GM11168 (cell line): ENCODE results near the gene RBFOX2.

Experiments used
- in situ Hi-C: fragments of 300-500 bp; cut with MboI; formaldehyde crosslinking; loops from one replicate; pipeline ENCODE4 v1.12.0; 2022; ENCODE audit warnings: low sequenced_read_pairs; ENCODE audit not compliant: unreplicated experiment

Gene RBFOX2

DNA sequence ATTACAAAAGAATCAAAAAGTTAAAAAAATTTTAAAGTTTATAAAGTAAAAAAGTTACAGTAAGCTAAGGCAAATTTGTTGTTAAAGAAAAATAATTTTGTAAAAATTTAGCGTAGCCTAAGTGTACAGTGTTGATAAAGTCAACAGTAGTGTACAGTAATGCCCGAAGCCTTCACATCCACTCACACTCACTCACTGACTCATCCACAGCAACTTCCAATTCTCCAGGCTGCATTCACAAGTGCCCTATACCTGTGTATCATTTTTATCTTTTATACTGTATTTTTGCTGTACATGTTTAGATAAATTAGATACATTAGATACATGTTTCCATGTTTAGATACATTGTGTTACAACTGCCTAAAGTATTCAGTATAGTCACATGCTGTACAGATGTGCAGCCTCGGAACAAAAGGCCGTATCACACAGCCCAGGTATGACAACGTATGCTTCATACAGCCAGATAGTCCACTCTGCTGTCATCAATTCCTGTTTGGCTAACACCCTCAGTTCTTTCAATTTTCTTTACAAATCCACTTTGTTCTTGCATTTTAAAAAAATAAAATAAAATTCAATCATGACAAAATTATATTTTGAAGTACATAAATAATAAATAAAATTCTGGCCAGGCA is 80.7 kb downstream of the RBFOX2 start:
- in situ Hi-C loops: no loop called here

DNA sequence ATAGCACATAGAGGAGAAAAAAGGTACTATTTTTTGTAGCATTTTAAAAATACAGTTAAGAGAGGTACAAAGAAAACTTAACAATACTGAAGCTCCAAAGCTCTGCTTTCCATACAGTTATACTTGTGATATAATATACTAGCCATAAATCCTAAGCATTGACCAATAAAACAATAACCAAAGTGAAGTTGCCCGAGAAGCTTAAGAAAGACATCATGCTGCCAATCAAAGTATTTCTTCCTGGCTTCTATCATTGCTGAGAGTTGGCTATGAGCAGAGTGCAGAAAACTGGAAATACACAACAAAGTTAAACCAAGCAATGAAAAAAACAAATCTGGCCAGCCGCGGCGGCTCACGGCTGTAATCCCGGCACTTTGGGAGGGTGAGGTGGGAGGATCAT is 84.2 kb downstream of the RBFOX2 start:
- in situ Hi-C loops: no loop called here

DNA sequence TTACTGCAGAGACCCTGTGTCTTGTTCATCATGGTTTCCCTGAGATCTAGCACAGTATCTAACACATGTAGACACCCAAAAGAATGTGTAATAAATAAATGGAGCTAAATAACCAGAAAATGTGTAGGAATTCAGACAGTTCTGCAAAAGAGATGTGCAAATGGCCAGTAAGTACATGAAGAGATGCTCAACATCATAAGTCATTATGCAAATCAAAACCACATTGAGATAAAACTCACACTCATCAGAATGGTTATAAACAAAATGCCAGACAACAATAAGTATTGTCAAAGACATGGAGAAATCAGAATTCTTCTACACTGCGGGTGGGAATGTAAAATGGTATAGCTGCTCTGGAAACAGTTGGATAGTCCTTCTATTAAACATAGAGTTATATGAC is 88.5 kb downstream of the RBFOX2 start:
- in situ Hi-C loops: no loop called here

DNA sequence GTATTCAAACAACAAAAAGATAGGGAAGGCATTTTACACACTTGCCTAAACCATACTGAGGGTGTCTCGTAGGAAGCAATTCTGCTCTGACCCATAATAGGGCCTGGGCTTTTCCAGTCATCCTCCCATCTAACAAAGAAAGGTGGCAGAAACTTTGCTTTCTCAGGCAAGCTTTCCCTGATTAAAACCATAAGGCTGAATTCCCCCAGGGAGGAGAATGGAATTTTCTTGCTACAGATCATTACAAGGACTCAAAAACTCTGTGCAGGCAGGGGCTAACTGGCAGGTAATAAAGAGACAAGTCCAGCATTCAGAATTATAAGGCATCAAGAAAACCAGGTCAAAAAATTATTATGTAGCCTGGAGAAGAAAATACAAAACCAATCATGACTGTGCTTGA is 90.4 kb downstream of the RBFOX2 start:
- in situ Hi-C loops: no loop called here

DNA sequence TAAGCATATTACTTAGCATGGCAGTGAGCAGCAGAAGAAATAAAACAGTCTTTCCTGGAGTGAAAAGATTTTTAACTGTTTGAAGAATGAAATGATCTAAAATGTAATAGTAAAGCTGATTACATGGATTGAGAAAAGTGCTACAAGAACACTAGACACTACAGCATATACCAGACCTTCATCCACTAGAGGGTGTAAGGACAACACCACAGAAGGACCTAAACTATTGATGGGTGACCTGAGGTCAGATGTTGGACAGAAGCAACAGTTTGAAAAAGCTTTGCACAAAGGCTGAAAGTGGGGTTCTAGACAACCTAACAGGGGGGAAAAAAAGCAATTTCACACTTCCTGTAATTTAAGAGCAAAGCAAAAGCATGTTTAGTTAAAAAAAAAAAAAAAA is 97.7 kb downstream of the RBFOX2 start:
- in situ Hi-C loops: no loop called here

DNA sequence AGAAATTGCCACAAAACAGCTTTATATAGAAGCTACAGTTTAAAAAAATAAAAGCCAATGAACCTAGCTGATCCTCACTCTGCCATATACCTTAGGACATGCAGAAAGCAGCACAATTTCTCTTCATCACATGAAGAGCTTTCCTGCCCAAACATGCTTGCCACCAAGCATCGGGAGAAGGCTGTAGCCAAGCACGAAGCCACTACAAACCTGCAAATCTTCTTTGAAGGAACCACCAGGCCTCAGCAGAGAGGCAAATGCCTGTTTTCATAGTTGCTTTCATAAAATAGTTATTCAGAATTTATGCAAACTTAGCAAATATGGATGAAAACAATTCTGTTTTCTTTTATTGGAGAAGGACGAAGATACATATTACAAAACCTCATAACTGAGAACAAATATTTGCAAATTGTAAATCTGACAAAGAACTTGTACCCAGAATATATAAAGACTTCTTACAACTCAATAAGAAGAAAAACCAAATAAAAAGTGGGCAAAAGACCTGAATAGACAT is 100.3 kb downstream of the RBFOX2 start:
- in situ Hi-C loops: loop anchor here (10.0 kb wide), 2 partner anchors 194 to 196 kb away; no protein-coding TSS in a partner anchor

DNA sequence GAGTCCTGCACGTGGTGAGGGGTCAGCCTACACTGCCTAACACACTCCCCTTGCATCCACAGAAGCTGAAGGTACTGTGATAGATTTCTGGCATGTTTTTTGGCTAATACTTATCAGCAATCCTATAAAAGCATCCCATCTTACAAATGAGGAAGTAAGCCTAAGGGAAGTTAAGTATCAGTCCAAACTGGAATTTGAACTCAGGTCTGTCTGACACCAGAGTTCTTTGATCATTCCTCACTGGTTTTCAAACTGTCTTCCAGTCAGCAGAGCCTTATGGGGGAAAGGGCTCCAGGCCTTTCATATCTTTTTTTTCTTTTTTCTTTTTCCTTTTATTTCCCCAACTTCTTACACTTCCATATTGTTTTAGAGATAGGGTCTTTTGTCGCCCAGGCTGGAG is 105.6 kb downstream of the RBFOX2 start:
- in situ Hi-C loops: loop anchor here (10.0 kb wide), 2 partner anchors 188 to 202 kb away; no protein-coding TSS in a partner anchor

DNA sequence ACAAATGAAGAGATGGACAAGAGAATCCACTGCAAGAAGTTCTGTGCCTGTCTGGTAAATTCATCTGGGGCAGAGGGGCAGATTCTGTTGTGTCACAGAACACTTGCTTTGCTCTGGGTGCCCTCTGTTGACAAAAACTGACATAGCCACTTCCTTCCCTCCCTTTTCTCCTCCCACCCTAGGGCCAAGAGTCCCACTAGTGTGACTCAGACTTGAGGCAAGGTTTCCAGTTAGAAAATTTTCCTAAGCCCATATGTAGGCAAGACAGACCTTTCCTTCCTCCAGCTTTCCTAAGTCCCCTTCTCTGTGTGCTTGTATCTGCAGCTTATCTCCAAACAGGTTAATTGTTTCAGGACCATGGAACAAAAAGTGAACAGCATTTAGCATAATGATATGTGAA is 106.8 kb downstream of the RBFOX2 start:
- in situ Hi-C loops: loop anchor here (10.0 kb wide), 2 partner anchors 187 to 203 kb away; no protein-coding TSS in a partner anchor

DNA sequence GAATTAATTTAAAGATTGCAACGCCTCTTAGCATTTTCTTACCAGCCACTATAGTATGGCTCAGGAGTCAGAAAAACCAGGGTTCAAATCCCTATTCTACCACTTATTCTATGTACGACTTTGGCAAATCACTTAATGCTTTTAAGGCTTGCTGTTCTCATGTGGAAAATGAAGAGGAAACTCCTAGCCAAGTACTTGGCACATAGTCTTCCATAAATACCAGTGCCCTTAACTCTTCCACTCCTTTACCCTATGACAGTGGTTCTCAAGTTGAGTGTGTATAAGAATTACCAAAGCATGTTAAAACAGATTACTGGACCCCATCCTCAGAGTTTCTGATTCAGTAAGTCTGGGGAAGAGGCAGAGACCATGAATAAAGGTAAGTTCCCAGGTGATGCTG is 107.6 kb downstream of the RBFOX2 start:
- in situ Hi-C loops: loop anchor here (10.0 kb wide), 2 partner anchors 186 to 204 kb away; no protein-coding TSS in a partner anchor

DNA sequence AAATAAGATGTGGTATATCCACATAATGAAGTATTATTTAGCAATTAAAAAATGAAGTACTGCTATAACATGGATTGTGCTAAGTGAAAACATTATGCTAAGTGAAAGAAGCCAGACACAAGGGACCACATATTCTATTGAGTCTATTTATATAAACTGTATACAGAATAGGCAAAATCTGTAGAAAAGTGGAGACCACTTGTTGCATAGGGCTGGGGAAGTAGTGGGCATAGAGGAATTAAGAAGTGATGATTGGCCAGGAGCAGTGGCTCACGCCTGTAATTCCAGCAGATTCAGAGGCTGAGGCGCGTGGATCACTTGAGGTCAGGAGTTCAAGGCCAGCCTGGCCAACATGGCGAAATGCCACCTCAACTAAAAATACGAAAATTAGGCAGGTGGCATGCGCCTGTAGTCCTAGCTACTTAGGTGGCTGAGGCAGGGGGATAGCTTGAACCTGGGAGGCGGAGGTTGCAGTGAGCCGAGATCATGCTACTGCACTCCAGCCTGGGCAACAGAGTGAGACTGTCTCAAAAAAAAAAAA is 109.6 kb downstream of the RBFOX2 start:
- in situ Hi-C loops: loop anchor here (5.0 kb wide), 1 partner anchor 312 kb away; no protein-coding TSS in a partner anchor

DNA sequence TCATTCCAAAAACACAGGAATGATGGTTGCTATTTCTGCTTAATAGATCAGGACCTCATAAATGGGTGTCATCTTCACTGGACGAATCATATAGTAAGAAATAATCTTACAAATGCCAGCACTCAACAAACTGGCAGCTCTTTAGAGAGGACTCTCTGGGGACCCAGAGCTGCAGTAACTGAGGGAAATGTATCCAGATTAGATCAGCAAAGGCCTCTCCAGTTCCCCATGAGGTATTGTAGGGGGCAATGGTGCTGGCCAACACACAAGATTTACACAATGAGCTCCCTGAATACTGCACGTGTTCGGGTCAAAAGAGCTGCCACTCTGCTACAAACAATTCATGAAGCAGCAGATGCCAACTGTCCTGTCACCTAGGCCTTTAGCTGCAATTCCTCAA is 110.2 kb downstream of the RBFOX2 start:
- in situ Hi-C loops: loop anchor here (5.0 kb wide), 1 partner anchor 311 kb away; no protein-coding TSS in a partner anchor

DNA sequence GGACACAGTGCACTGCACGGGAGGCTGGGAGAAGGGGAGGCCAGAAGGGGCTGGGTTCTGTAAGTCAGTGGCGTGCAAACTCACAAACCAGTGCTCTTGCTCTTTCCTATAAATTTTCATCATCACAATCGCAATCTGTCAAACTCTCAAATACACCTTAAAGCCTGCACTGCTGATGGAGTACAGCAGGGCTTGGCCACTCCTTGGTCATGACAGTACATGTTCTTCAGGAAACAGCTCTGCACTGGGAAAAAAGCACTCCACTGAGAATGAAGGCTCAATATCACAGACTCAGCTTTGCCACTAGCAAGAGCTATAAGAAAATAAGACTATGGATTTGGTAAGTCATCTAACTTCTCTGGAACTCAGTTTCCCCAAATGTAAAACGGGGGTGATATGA is 111.0 kb downstream of the RBFOX2 start:
- in situ Hi-C loops: loop anchor here (5.0 kb wide), 1 partner anchor 310 kb away; no protein-coding TSS in a partner anchor

DNA sequence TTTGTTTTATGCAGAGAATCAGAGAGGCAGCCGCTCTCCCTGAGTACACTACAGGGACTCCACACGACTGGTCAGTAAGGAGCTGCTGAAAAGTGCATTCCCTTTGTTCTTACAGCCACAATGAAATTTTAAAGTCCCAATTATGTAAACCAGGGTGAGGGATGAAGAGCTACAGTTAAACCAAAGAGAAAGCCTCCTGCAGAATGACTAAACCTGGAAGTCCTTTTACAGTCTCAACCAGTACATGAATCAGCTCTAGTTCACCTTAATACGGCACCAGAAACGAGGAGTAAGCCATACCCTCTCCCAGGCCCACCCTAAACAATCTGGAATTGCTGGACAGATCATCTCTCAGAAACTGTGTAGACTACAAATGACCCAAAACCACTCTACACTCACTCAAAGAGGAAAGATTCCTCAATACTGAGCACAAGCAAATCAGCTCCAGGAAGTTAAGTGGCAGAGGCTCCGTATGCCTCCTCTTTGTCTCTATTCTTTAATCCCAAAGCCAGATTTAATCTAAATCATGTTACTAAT is 113.1 kb downstream of the RBFOX2 start:
- in situ Hi-C loops: loop anchor here (5.0 kb wide), 1 partner anchor 308 kb away; no protein-coding TSS in a partner anchor

DNA sequence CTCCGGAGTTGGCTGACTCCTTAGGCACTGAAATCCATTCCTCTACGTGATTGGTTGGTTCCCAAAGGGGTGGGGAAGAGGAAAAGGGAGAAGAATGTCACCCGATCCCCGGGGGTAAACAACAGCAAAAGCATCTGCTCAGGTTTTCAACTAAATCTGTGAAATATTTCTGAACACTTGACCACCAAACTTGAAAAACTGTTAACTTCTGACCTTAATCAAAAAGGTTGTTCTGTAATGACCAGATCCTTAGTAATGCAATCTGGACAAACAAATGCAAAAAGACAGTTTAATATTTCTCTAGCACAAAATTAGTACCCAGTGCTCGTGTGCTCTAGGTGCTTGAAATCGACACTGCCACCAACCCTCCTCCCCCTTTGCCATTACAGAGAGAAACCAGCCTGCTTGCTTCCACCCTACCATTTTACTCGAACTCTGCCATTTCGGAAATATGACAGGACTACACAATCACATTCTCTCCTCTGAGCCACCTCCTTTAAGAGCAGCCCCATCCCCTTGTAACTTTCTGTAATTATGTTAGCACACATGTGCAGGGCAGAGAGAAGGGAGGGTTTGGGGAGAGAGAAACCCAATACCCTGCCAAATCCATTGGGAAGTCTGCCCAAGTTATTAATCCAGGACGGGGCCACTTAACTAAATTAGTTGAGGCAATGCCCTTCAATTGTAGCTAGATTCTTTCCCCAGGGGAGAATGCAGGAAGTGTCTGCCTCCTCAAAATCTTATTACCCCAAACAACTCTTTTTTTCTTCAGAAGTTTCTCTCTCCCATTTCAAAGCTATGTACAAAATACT is 113.8 kb downstream of the RBFOX2 start:
- in situ Hi-C loops: loop anchor here (5.0 kb wide), 1 partner anchor 308 kb away; no protein-coding TSS in a partner anchor

DNA sequence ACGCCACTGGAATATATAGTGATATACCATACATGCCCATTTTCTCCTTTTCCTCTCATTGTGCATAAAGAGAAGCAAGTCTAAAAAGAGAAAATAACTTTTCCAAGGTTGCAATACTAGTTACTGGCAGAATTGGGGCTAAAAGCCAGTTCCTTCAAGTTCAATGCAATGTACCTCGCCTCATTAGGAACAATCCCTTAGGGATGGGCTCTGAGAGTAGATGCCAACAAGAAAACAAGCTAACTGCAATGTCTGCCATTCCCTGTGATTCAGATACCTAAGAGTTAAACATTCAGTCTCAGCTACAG is 114.3 kb downstream of the RBFOX2 start:
- in situ Hi-C loops: no loop called here

DNA sequence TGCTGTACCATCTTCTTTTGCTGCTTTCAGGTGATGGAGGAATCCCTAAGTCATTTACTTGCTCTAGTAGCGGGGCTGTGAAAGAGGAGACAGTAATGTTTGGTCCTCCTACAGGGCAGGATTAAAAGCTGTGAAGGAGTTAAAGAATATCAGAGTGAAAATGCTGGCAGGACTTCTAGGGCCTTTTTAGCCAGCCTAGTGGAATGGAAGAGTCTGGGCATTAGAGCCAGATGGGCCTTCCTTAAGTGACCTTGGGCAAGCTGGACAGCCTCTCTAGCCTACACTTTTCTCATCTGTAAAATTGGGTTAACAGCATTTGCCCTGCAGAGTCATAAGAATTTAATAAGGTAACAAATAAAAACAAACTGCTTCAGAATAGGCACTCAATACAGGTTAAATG is 114.7 kb downstream of the RBFOX2 start:
- in situ Hi-C loops: no loop called here

DNA sequence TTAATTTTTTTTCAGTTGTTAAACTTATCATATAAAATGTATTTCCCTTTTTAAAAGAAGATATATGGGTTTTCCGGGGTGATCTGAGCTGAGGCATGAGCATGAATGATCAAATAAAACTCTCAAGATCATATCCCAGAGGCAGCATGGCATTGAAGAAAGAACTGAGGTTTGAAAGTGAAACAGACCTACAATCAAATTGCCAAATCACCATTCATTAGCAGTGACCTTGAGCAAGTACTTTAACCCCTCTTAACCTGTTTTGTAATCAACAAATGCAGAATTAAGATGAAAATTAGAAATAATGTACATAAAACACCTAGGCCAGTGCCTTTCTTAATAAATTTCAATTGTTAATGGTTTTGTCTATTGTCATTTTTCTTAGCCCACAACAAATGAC is 116.0 kb downstream of the RBFOX2 start:
- in situ Hi-C loops: no loop called here

DNA sequence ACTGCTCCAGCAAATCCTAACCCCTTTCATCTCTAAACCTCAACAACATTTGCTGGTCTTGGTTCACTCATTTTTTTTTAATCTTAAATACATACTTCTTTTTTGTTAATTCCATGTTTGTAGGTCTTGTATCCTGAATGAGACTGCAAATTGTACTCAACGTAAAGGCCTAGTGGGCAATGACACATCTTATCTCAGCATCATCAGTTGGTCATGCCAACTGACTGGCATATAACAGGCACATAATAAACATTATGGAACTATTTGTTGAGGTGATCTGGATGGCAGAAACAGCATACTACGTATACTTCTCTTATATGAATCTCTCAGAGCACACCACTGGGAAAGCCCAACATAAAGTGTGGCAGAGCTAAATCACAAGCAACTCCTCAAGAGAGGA is 116.7 kb downstream of the RBFOX2 start:
- in situ Hi-C loops: no loop called here

DNA sequence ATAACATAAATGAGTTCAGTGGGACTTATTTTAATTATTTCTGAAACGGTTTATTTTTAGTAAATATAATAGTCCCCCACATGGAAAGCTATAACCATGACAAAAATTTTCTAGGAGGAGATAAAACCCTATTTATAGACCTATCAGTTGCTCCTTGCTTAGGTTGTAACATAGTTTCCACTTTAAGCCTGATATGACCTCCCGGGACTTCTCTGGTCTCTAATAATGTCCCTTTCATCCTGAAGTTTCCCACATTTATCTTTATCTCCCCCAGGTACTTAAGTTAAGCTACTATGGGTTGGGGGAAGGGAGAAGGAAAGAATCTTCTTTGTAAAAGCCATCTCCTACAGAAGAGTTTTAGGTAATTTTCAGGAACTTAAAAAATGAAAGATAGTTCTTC is 117.7 kb downstream of the RBFOX2 start:
- in situ Hi-C loops: no loop called here

DNA sequence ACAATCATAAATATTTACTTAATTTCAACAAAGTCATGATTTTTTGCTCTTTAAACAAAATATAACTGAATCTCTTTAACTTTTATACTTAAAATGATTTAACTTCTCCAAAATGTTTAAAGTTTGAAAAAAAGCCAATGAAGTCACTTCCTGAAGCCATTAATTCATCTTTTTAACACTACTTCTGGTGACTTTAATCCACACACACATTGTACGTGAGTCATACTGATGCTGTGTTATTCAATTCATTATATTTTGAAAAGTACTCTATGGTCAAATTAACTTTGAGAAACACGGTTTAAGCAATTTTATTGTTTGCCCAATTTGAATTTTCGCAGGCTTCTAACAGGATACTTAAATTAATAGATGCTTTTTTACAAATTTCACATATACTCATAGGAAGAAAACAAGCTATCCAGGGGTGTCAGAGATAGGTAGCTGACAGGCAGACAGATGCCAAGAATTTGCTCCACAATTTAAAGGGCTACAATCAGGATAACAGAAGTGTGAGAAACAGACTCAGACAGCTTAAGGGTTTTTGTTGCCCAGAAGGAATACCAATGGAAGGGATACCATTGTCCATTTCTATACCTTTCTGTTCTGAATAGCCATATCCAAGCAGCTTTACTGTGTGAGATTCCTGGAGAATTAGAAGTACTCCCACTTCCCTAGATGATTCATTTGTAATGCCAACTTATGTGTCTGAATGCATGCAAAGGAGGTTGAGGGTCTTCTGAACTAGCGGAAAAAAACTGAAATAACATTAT is 118.4 kb downstream of the RBFOX2 start:
- in situ Hi-C loops: no loop called here
